Lung (tissue), 12 donors: ENCODE results near the gene TCF12. TPM values are rescaled to one million over a fixed set of nuclear protein-coding genes. Genes with fewer than 3 reads are reported as not detected.
A peak's percentile ranks its signal among the peaks of the same experiment; 100 is the strongest.

Experiments used
- ATAC-seq: fragments of 200-7000 bp; cut with Tn5 transposase; one replicate; pipeline ENCODE4 v1.9.1; 2020; ENCODE audit warnings: moderate number of reproducible peaks; ENCODE audit not compliant: insufficient read depth, low FRiP score
- DNase-seq, 3 donors: peaks; one replicate each; pipeline ENCODE4 v3.0.0-alpha.2; 2013 to 2017
- H3K27ac ChIP-seq, 2 donors: one replicate each; pipeline ENCODE4 v1.5.1; 2013; ENCODE audit warnings: mild to moderate bottlenecking in 2 of 2, moderate library complexity in 2 of 2, control low read depth in 1 of 2, inconsistent platforms in 1 of 2, low read depth in 1 of 2, low read length in 1 of 2
- H3K27me3 ChIP-seq, 3 donors: one replicate each; pipeline ENCODE4 v1.5.1; 2013; ENCODE audit warnings: low read length in 2 of 3; ENCODE audit not compliant: control insufficient read depth in 3 of 3, insufficient read depth in 3 of 3
- H3K36me3 ChIP-seq, 4 donors: one replicate each; pipeline ENCODE4 v1.5.1; 2013; ENCODE audit warnings: low read length in 4 of 4, mild to moderate bottlenecking in 1 of 4, moderate library complexity in 1 of 4; ENCODE audit not compliant: control insufficient read depth in 4 of 4, insufficient read depth in 4 of 4
- H3K4me1 ChIP-seq, 5 donors: one replicate each; pipeline ENCODE4 v1.5.1; 2013; ENCODE audit warnings: low read length in 5 of 5, mild to moderate bottlenecking in 2 of 5, moderate library complexity in 1 of 5; ENCODE audit not compliant: control insufficient read depth in 5 of 5, insufficient read depth in 5 of 5
- H3K4me3 ChIP-seq: one replicate; pipeline ENCODE4 v1.5.1; 2013; ENCODE audit warnings: mild to moderate bottlenecking, control low read depth, moderate library complexity
- H3K9ac ChIP-seq, 2 donors: one replicate each; pipeline ENCODE4 v1.5.1; 2013; ENCODE audit warnings: low read length in 2 of 2, control low read depth in 1 of 2; ENCODE audit not compliant: insufficient read depth in 1 of 2
- H3K9me3 ChIP-seq, 4 donors: one replicate each; pipeline ENCODE4 v1.5.1; 2013; ENCODE audit warnings: low read length in 3 of 4, mild to moderate bottlenecking in 1 of 4, moderate library complexity in 1 of 4; ENCODE audit not compliant: control insufficient read depth in 4 of 4, insufficient read depth in 3 of 4
- CTCF ChIP-seq: IDR thresholded peaks from 2 replicates; pipeline ENCODE4 v1.5.1; 2012; ENCODE audit warnings: mild to moderate bottlenecking; ENCODE audit errors: control extremely low read depth, extremely low read depth
- WGBS, 2 donors: extraction: QIAGEN DNeasy Blood & Tissue Kit; methylation state at CpG; one replicate each; pipeline ENCODE4 v1.1.7; 2013; 5-methylcytosine and 5-hydroxymethylcytosine counted together
- polyA plus RNA-seq, 2 donors: library from polyadenylated mRNA; stranded (reverse); fragments of 200-250 nt; gene quantifications; one replicate each; pipeline ENCODE4 v1.2.1, GENCODE V29; 2013
- total RNA-seq, 2 donors: library from RNA; depleted of rRNA in 1 of 2; stranded (reverse); fragments of >200 nt in 1 of 2; gene quantifications; one replicate each; pipeline ENCODE4 v1.2.1, GENCODE V29; 2014 to 2021
- donor health status: control.
- donor health status: control.
- donor health status: Bipolar disorder and iron deficiency.
- donor health status: healthy.
- donor health status: DM: yes; HTN: yes; CAD: no.

TCF12 gene
- total and polyA plus RNA-seq, 4 donors = 9.6 to 314 (median 56.3) TPM

GRCh38 chr15:56957812-56958406 lies 39.5 kb downstream of the TCF12 start:
- Histone ChIP-seq H3K9me3 (peaks cover 0 to 6% (median 3%) of the 10 kb centered on the region in 4 donors), H3K4me3 (no peak overlapping the region), H3K9ac (no peak overlapping the region), H3K36me3 (no peaks in the 10 kb centered on the region), H3K27me3 (no peaks in the 10 kb centered on the region), H3K27ac (no peak overlapping the region), H3K4me1 (peaks cover 0 to 8% (median 1%) of the 10 kb centered on the region in 5 donors)
- ATAC-seq = no peak
- DNase-seq = peak in 2 of 3 donors; percentile 20 to 28
- 62 to 77% methylated on average over 5 of the region's 5 CpGs for WGBS, 2 donors
- TF ChIP-seq CTCF = no peak

- Histone ChIP-seq H3K4me3 (no peak overlapping the region), H3K27me3 (no peaks in the 10 kb centered on the region), H3K9me3 (peaks cover 0 to 6% (median 3%) of the 10 kb centered on the region in 4 donors), H3K4me1 (peaks cover 1 to 16% (median 11%) of the 10 kb centered on the region in 5 donors), H3K27ac (no peak overlapping the region), H3K36me3 (no peaks in the 10 kb centered on the region), H3K9ac (peak overlapping the region in 1 of 2 donors; percentile 38)
- DNase-seq = no peak
- no peak for TF ChIP-seq CTCF
- no peak for ATAC-seq
Measured at GRCh38 chr15:56959318-56959648, 40.8 kb downstream of the TCF12 start.

GRCh38 chr15:56960116-56960515 lies 41.7 kb downstream of the TCF12 start:
- DNase-seq = no peak
- H3K4me3 ChIP-seq = no peak overlapping the region
- TF ChIP-seq CTCF = no peak
- WGBS, 2 donors = 91% methylated on average over 2 of the region's 2 CpGs
- no peak overlapping the region for H3K9ac ChIP-seq
- H3K27ac ChIP-seq = no peak overlapping the region
- peaks cover 0 to 3% (median 2%) of the 10 kb centered on the region in 4 donors for H3K9me3 ChIP-seq
- ATAC-seq = no peak
- no peaks in the 10 kb centered on the region for H3K27me3 ChIP-seq
- no peaks in the 10 kb centered on the region for H3K36me3 ChIP-seq
- peaks cover 1 to 17% (median 12%) of the 10 kb centered on the region in 5 donors for H3K4me1 ChIP-seq

- Histone ChIP-seq H3K36me3 (no peaks in the 10 kb centered on the region), H3K9me3 (no peaks in the 10 kb centered on the region), H3K4me3 (no peak overlapping the region), H3K9ac (no peak overlapping the region), H3K4me1 (peaks cover 4 to 16% (median 12%) of the 10 kb centered on the region in 5 donors), H3K27ac (no peak overlapping the region), H3K27me3 (no peaks in the 10 kb centered on the region)
- DNase-seq = peak in 1 of 3 donors; percentile 31
- TF ChIP-seq CTCF = no peak
- no peak for ATAC-seq
- 84 to 89% methylated on average over 2 of the region's 2 CpGs for WGBS, 2 donors
Measured at GRCh38 chr15:56963126-56963525, 44.7 kb downstream of the TCF12 start.
